Sigmoid colon (tissue), 7 donors: ENCODE data around the gene NAB2. TPM values are rescaled to one million over a fixed set of nuclear protein-coding genes. Genes with fewer than 3 reads are reported as not detected.

ENCODE experiments used
- DNase-seq: peaks from one replicate; pipeline ENCODE4 v3.0.0-alpha.2; 2019
- H3K27ac ChIP-seq, 4 donors: fragments of 200-600 bp; sonication (generic); one replicate each; pipeline ENCODE4 v1.5.1; 2016 to 2019; ENCODE audit warnings: mild to moderate bottlenecking in 1 of 4
- H3K27me3 ChIP-seq, 3 donors: fragments of 200-600 bp; sonication (generic); one replicate each; pipeline ENCODE4 v1.5.1; 2019; ENCODE audit warnings: mild to moderate bottlenecking in 1 of 3
- H3K36me3 ChIP-seq, 4 donors: fragments of 200-600 bp; sonication (generic); one replicate each; pipeline ENCODE4 v1.5.1; 2016 to 2019
- H3K4me1 ChIP-seq, 4 donors: fragments of 200-600 bp; sonication (generic); one replicate each; pipeline ENCODE4 v1.5.1; 2017 to 2019
- H3K4me3 ChIP-seq, 4 donors: fragments of 200-600 bp; sonication (generic); one replicate each; pipeline ENCODE4 v1.5.1; 2017 to 2019; ENCODE audit warnings: mild to moderate bottlenecking in 2 of 4, moderate library complexity in 1 of 4
- H3K9me3 ChIP-seq, 4 donors: fragments of 200-600 bp in 3 of 4; sonication (generic) in 3 of 4; one replicate each; pipeline versions ENCODE4 v1.5.1 to v1.6.1; 2013 to 2019
- CTCF ChIP-seq, 4 experiments: fragments of 450-650 bp in 3 of 4; fragments of 200-600 bp in 1 of 4; IDR thresholded peaks; one replicate each; pipeline ENCODE4 v1.5.1; 2016 to 2019; ENCODE audit warnings: antibody characterized with exemption in 4 of 4, mild to moderate bottlenecking in 3 of 4, moderate library complexity in 2 of 4
- EP300 ChIP-seq, 4 donors: sonication (generic); formaldehyde crosslinking; IDR thresholded peaks; one replicate each; pipeline ENCODE4 v1.6.1; 2017; ENCODE audit warnings: antibody characterized with exemption in 4 of 4
- POLR2A ChIP-seq, 2 donors: fragments of 450-650 bp; IDR thresholded peaks; one replicate each; pipeline ENCODE4 v1.6.1; 2016; ENCODE audit warnings: antibody characterized with exemption in 2 of 2, mild to moderate bottlenecking in 2 of 2, moderate library complexity in 2 of 2
- POLR2AphosphoS5 ChIP-seq, 4 donors: sonication (generic); formaldehyde crosslinking; IDR thresholded peaks; one replicate each; pipeline ENCODE4 v1.6.1; 2017; ENCODE audit warnings: antibody characterized with exemption in 4 of 4
- WGBS, 2 donors: extraction: QIAGEN DNeasy Blood & Tissue Kit; methylation state at CpG; one replicate each; pipeline ENCODE4 v1.1.7; 2013; 5-methylcytosine and 5-hydroxymethylcytosine counted together
- intact Hi-C: fragments of 100-400 bp; cut with DNase I; formaldehyde crosslinking; loops from one replicate; pipeline ENCODE4 v1.15.1; 2023
- polyA plus RNA-seq, 3 donors: library from polyadenylated mRNA; stranded (reverse); fragments of 200-250 nt; gene quantifications; one replicate each; pipeline ENCODE4 v1.2.3, GENCODE V29; 2013
- total RNA-seq, 4 donors: library from RNA; depleted of rRNA; stranded (reverse); fragments of >200 nt; gene quantifications; one replicate each; pipeline ENCODE4 v1.1.0, GENCODE V29; 2016
- donor health status: healthy with polysubstance abuse.
- donor health status: Bipolar disorder and iron deficiency.
- donor health status: healthy.

The NAB2 gene
- total and polyA plus RNA-seq, 7 donors = 2.5 to 28.9 (median 24.8) TPM

- H3K36me3 ChIP-seq = peaks cover 11 to 27% (median 16%) of the 10 kb centered on the region in 4 donors
- peak; percentile 89 for DNase-seq
- 3% methylated on average over 28 of the region's 28 CpGs for WGBS, 2 donors
- H3K27me3 ChIP-seq = no peaks in the 10 kb centered on the region
- H3K4me1 ChIP-seq = peaks cover 0 to 55% (median 50%) of the 10 kb centered on the region in 4 donors
- peak in 1 of 4 donors; percentile 8 for TF ChIP-seq EP300 (IDR thresholded peaks at IDR 0.05)
- no peak for TF ChIP-seq POLR2A (IDR thresholded peaks at IDR 0.05)
- peak; percentile 48 to 66 (median 61) for TF ChIP-seq POLR2AphosphoS5 (IDR thresholded peaks at IDR 0.05)
- TF ChIP-seq CTCF (IDR thresholded peaks at IDR 0.05) = no peak
- peak overlapping the region; percentile 59 to 83 (median 68) for H3K4me3 ChIP-seq
- H3K27ac ChIP-seq = peak overlapping the region; percentile 94 to 99 (median 98)
- H3K9me3 ChIP-seq = no peaks in the 10 kb centered on the region
- intact Hi-C loops = loop anchor here (1.0 to 5.0 kb wide), 3 partner anchors 18 to 103 kb away; partner anchors contain the start of gene ZBTB39
These were observed 21.5 kb downstream of the NAB2 start for GRCh38 chr12:57110104-57111030.

GRCh38 chr12:57111031-57111734, 22.3 kb downstream of the NAB2 start, which contains the start of gene STAT6:
Gene STAT6, minus strand, starts transcription at chr12:57111362. Its CDS starts 3,084 bp downstream, at chr12:57108278.
- 0 to 1% methylated on average over 13 of the region's 13 CpGs for WGBS, 2 donors
- Histone ChIP-seq H3K4me3 (peak within 1 kb of the TSS; percentile 59 to 83 (median 68)), H3K27me3 (no peaks in the 10 kb centered on the region), H3K4me1 (peaks cover 0 to 52% (median 47%) of the 10 kb centered on the region in 4 donors), H3K27ac (peak within 1 kb of the TSS; percentile 94 to 99 (median 98)), H3K9me3 (no peaks in the 10 kb centered on the region), H3K36me3 (peaks cover 4 to 18% (median 11%) of the 10 kb centered on the region in 4 donors)
- intact Hi-C loops = loop anchor here (1.0 to 5.0 kb wide), 2 partner anchors 24 to 104 kb away; partner anchors contain the start of gene ZBTB39
- peak; percentile 94 for DNase-seq
- no peak for TF ChIP-seq EP300 (IDR thresholded peaks at IDR 0.05)
- peak in 2 of 4 donors; percentile 7 to 46 for TF ChIP-seq POLR2AphosphoS5 (IDR thresholded peaks at IDR 0.05)
- TF ChIP-seq POLR2A (IDR thresholded peaks at IDR 0.05) = peak; percentile 62 to 70
- peak in 1 of 4 experiments; percentile 15 for TF ChIP-seq CTCF (IDR thresholded peaks at IDR 0.05)

- H3K4me1 ChIP-seq = peaks cover 0 to 37% (median 32%) of the 10 kb centered on the region in 4 donors
- peaks cover 0 to 4% (median 2%) of the 10 kb centered on the region in 4 donors for H3K36me3 ChIP-seq
- no peaks in the 10 kb centered on the region for H3K9me3 ChIP-seq
- no peak for DNase-seq
- peak overlapping the region; percentile 59 to 83 (median 68) for H3K4me3 ChIP-seq
- no peak for TF ChIP-seq POLR2A (IDR thresholded peaks at IDR 0.05)
- TF ChIP-seq CTCF (IDR thresholded peaks at IDR 0.05) = peak in 1 of 4 experiments; percentile 82
- intact Hi-C loops = loop anchor here (1.0 to 5.0 kb wide), 2 partner anchors 43 to 105 kb away; partner anchors contain the start of gene ZBTB39
- WGBS, 2 donors = 60 to 67% methylated on average over 9 of the region's 9 CpGs
- H3K27ac ChIP-seq = peak overlapping the region; percentile 94 to 99 (median 98)
- no peaks in the 10 kb centered on the region for H3K27me3 ChIP-seq
These were observed 23.8 kb downstream of the NAB2 start for GRCh38 chr12:57112492-57113294.
